Breast epithelium (tissue), 3 donors: Measurements from ENCODE around the gene AFAP1.

Experiments
- POLR2A ChIP-seq: fragments of 450-650 bp; IDR thresholded peaks from one replicate; pipeline ENCODE4 v1.6.1; 2016; ENCODE audit warnings: antibody characterized with exemption, mild to moderate bottlenecking, moderate library complexity
- POLR2AphosphoS5 ChIP-seq, 3 donors: sonication (generic); formaldehyde crosslinking; IDR thresholded peaks; one replicate each; pipeline ENCODE4 v1.6.1; 2017; ENCODE audit warnings: antibody characterized with exemption in 3 of 3
- TF ChIP-seq, protein P1 (sequence below), 3 donors: fragments of 450-650 bp; IDR thresholded peaks; one replicate each; pipeline ENCODE4 v1.5.1; 2016 to 2017; ENCODE audit warnings: antibody characterized with exemption in 3 of 3, mild to moderate bottlenecking in 3 of 3, moderate library complexity in 3 of 3

DNA sequence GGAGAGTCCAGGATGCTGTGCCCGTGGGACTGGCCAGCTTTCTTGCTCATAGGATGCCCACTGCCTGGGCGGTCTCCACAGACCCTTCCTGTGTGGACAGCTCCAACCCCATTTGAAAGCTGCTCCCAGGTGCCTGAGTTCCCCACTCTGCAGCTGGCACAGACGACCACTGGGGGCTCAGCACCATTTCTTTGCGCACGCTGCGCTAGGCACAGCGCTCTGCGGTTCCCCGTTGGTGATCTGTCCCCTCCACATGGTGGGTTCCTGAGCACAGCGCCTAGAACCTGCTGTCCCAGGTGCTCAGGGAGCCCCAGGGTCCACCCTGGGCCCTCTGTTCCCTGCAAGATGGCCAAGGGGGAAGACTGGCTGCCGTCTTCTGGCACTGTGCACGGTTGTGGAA is 45.4 kb upstream of the AFAP1 start:
- TF ChIP-seq, protein P1, sequence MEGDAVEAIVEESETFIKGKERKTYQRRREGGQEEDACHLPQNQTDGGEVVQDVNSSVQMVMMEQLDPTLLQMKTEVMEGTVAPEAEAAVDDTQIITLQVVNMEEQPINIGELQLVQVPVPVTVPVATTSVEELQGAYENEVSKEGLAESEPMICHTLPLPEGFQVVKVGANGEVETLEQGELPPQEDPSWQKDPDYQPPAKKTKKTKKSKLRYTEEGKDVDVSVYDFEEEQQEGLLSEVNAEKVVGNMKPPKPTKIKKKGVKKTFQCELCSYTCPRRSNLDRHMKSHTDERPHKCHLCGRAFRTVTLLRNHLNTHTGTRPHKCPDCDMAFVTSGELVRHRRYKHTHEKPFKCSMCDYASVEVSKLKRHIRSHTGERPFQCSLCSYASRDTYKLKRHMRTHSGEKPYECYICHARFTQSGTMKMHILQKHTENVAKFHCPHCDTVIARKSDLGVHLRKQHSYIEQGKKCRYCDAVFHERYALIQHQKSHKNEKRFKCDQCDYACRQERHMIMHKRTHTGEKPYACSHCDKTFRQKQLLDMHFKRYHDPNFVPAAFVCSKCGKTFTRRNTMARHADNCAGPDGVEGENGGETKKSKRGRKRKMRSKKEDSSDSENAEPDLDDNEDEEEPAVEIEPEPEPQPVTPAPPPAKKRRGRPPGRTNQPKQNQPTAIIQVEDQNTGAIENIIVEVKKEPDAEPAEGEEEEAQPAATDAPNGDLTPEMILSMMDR (IDR thresholded peaks at IDR 0.05) = no peak
- TF ChIP-seq POLR2A = no peak
- no peak for TF ChIP-seq POLR2AphosphoS5 (IDR thresholded peaks at IDR 0.05)
